Renal cortex interstitium (tissue), 15 donors: Measurements from ENCODE around the gene COG3. TPM values are rescaled to one million over a fixed set of nuclear protein-coding genes. Genes with fewer than 3 reads are reported as not detected.
"Not testable (repeated sequence)": the region's sequence is repeated elsewhere in the genome, so short reads cannot be mapped to it uniquely, and the experiment has no call there.

Source experiments
- DNase-seq, 11 donors: peaks; one replicate each; pipeline ENCODE4 v3.0.0-alpha.2; 2013; ENCODE audit warnings: low read depth in 9 of 11, low spot score in 4 of 11; ENCODE audit errors: extremely low read depth in 1 of 11
- long read RNA-seq, 16 experiments: transcript quantifications; one replicate each; lab custom pipeline, GENCODE V29; 2026
- polyA plus RNA-seq, 3 donors: library from polyadenylated mRNA; unstranded; fragments of 120-200 nt; gene quantifications; one replicate each; pipeline ENCODE4 v1.2.1, GENCODE V29; 2013; ENCODE audit not compliant: insufficient read length in 3 of 3

The COG3 gene
- polyA plus RNA-seq: 10 to 100 TPM; 27.6 to 33.1 (median 33.1) TPM
- long read RNA-seq, donor 1: 0 reads
- long read RNA-seq, donor 2, partial matches to known transcripts: 0 of 1 reads
- long read RNA-seq, donor 2, other reads (novel, unspliced or antisense): 0 of 1 reads
- long read RNA-seq, donor 3, full-length matches to known transcripts: 4 of 4 reads
- long read RNA-seq, donor 3, partial matches to known transcripts: 0 of 4 reads
- long read RNA-seq, donor 3, other reads (novel, unspliced or antisense): 0 of 4 reads
- long read RNA-seq, donor 4, full-length matches to known transcripts: 5 of 5 reads
- long read RNA-seq, donor 4, partial matches to known transcripts: 0 of 5 reads
- long read RNA-seq, donor 4, other reads (novel, unspliced or antisense): 0 of 5 reads
- long read RNA-seq, donor 5: 0 reads
- long read RNA-seq, donor 6, full-length matches to known transcripts: 4 of 4 reads
- long read RNA-seq, donor 6, partial matches to known transcripts: 0 of 4 reads
- long read RNA-seq, donor 6, other reads (novel, unspliced or antisense): 0 of 4 reads
- long read RNA-seq, donor 7, full-length matches to known transcripts: 4 of 4 reads
- long read RNA-seq, donor 7, partial matches to known transcripts: 0 of 4 reads
- long read RNA-seq, donor 7, other reads (novel, unspliced or antisense): 0 of 4 reads
- long read RNA-seq, donor 8: 0 reads
- long read RNA-seq, donor 9, partial matches to known transcripts: 0 of 2 reads
- long read RNA-seq, donor 9, other reads (novel, unspliced or antisense): 0 of 2 reads
- long read RNA-seq, donor 10, full-length matches to known transcripts: 7 of 7 reads
- long read RNA-seq, donor 10, partial matches to known transcripts: 0 of 7 reads
- long read RNA-seq, donor 10, other reads (novel, unspliced or antisense): 0 of 7 reads
- long read RNA-seq, donor 11, full-length matches to known transcripts: 1 of 1 reads
- long read RNA-seq, donor 11, partial matches to known transcripts: 0 of 1 reads
- long read RNA-seq, donor 11, other reads (novel, unspliced or antisense): 0 of 1 reads
- long read RNA-seq, donor 12, full-length matches to known transcripts: 2 of 2 reads
- long read RNA-seq, donor 12, partial matches to known transcripts: 0 of 2 reads
- long read RNA-seq, donor 12, other reads (novel, unspliced or antisense): 0 of 2 reads
- long read RNA-seq, donor 13: 0 reads
- long read RNA-seq, donor 14, full-length matches to known transcripts: 4 of 4 reads
- long read RNA-seq, donor 14, partial matches to known transcripts: 0 of 4 reads
- long read RNA-seq, donor 14, other reads (novel, unspliced or antisense): 0 of 4 reads
- long read RNA-seq, donor 15, partial matches to known transcripts: 0 of 3 reads
- long read RNA-seq, donor 15, other reads (novel, unspliced or antisense): 0 of 3 reads
- long read RNA-seq, donor 16, full-length matches to known transcripts: 15 of 25 reads
- long read RNA-seq, donor 16, partial matches to known transcripts: 10 of 25 reads
- long read RNA-seq, donor 16, other reads (novel, unspliced or antisense): 0 of 25 reads

DNA sequence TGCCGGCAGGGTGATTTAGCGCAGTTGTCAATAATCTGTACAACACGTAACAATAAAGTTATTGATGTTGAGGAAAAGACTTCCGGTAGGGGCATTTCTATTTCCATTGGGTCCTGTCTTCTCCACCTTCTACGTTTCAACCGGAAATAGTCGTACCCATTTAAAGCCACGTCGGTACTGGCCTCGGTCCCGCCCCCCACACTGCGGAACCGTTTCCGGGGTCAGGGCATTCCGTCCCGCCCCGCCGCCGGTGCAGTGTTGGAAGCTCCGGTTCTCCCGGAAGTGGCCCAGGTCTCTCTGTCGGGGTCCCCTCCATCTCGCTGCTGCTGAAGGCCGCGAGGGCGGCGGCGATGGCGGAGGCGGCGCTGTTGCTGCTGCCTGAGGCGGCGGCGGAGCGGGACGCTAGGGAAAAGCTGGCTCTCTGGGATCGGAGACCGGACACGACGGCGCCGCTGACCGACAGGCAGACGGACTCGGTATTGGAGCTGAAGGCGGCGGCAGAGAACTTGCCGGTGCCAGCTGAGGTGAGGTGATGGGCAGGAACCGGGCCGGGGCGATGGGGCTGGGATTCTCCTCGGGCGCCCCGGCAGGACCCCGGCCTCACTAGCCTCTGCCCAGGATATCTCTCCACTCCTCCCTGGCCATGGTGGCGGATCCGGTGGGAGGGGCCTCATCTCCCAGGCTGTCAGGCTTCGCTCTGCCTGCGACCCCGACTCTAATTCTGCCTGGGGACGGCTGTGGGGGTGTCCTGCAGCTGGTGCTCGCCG lies at the start of gene COG3:
Gene COG3, plus strand, starts transcription at position 253 of the 767 bp plus-strand sequence. Its CDS starts 98 bp downstream, at position 351.
- DNase-seq: peak; percentile 82 to 97 (median 93)

DNA sequence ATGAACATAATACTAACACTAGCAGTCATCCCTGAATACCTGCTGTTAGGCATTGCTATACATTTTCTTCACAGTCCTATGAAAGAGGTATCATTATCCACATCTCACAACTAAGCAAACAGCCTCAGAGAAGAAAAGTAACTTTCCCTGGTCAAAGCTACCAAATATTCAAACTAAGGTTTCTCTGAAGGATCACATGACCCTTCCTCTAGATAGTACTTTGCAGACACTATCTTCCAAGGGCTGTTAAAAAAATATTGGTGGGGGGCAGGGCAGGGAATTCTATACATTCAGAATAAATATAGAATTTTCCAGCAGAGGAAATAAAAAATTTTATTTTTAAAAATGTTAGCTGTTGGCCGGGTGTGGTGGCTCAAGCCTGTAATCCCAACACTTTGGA lies 49.6 kb upstream of the COG3 start:
- no peak for DNase-seq

- no peak for DNase-seq
Observed at GRCh38 chr13:45416516-45417128, 48.1 kb upstream of the COG3 start.

DNA sequence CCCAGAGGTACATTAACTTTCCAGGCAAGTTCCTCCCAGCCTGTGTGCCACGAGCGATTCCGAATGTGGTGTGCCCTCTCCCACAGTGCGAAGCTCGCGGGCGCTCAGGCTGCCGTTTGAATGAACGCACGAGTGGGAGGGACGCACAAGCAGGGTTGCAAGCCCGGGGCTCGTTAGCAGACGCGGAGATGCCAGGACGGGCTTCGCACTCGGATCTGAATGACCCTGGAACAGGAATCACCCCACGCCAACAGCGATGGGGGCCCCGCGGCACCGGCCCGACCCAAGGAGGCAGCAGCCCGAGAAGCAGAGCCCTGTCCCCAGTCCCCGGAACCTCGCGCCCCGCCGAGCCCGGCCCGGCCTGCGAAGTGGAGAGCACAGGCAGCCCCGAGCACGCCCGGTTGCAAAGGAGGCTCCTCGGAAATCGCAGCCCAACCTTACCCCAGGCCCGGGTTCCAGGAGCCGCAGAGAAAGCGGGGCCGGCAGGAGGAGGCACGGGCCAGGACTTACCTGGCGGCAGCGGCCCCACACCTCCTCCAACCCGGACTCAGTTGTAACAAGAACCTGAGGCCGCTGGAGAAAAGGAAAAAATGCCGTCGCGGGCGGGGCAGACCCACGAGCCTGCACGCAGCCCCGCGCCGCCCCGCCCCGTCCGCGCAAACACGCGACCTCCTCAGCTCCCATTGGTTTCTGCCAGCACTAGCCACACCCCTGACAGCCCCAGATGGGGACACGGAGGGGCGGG lies 46.8 kb upstream of the COG3 start, which contains the start of gene SLC25A30:
Gene SLC25A30, minus strand, starts transcription at position 584 of the 745 bp plus-strand sequence. CDS start 6,948 bp downstream, outside the sequence.
- DNase-seq: peak in 10 of 11 donors; percentile 55 to 91 (median 84)

- DNase-seq: not testable (repeated sequence)
Observed at GRCh38 chr13:45419389-45419788, 45.4 kb upstream of the COG3 start.

GRCh38 chr13:45419945-45420344 lies 44.8 kb upstream of the COG3 start:
- DNase-seq: no peak

GRCh38 chr13:45422731-45423292 lies 41.9 kb upstream of the COG3 start:
- DNase-seq: no peak

DNA sequence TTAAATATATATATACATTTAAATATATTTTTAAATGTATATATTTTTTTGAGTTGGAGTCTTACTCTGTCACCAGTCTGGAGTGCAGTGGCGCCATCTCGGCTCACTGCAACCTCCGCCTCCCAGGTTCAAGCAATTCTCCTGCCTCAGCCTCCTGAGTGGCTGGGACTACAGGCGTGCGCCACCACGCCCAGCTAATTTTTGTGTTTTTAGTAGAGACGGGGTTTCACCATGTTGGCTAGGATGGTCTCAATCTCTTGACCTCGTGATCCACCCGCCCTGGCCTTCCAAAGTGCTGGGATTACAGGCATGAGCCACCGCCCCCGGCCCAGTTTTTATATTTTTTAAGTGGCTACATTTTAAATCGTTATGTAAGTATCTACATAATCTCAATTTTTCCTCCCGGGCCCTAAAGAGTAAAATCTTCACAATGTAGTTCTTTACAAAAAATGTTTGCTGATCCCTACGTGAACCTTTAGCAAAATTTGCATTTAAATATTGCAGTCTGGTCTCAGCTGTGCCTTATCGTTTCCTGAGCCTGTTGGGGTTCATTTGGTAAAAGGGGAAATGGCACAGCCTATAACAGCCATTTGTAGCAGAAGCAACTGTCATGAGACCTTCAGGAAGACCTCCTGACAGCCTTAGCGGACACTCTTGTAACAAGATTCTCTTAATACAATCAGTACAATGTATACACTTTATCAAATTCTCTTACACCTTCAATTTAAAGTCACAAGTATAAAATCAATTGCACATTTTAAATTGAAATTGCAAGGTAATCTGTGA lies 38.5 kb upstream of the COG3 start:
- not testable (repeated sequence) for DNase-seq

GRCh38 chr13:45432737-45433380 lies 31.9 kb upstream of the COG3 start:
- no peak for DNase-seq

DNA sequence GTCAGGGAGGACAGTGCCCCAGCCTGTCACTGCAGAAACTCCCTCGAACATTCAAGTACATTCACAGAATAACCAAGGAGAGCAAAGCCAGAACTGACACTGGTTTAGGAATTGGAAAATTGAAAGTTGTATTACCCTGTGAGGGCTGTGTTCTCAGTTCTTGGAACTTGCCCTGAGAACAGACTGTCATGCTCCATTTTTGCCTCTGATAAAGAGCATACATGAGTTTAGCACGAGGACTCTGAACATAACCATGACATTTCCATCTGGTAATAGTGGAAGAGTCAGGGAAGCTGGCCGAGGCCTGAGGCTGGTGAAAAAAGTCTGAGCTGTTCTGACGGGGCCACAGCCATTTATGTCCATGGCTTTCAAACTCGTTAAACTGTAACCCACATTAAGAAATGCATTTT lies 31.4 kb upstream of the COG3 start:
- DNase-seq: no peak

GRCh38 chr13:45434556-45435371 lies 30.0 kb upstream of the COG3 start:
- no peak for DNase-seq

- DNase-seq: no peak
Observed at GRCh38 chr13:45436332-45436731, 28.4 kb upstream of the COG3 start.

GRCh38 chr13:45436953-45437352 lies 27.8 kb upstream of the COG3 start:
- no peak for DNase-seq

- DNase-seq: no peak
Observed at GRCh38 chr13:45437947-45438346, 26.8 kb upstream of the COG3 start.
